Activated T-helper 1 cell treated with Interleukin-2 at 50 U/mL for 16 hours (primary cell): ENCODE measurements around the gene YIF1B.
A peak's percentile ranks its signal among the peaks of the same experiment; 100 is the strongest.
"Not testable (repeated sequence)": the region's sequence is repeated elsewhere in the genome, so short reads cannot be mapped to it uniquely, and the experiment has no call there.

Experiments
- DNase-seq: peaks from one replicate; pipeline ENCODE4 v3.0.0-alpha.2; 2020; ENCODE audit warnings: low read depth

YIF1B gene, protein sequence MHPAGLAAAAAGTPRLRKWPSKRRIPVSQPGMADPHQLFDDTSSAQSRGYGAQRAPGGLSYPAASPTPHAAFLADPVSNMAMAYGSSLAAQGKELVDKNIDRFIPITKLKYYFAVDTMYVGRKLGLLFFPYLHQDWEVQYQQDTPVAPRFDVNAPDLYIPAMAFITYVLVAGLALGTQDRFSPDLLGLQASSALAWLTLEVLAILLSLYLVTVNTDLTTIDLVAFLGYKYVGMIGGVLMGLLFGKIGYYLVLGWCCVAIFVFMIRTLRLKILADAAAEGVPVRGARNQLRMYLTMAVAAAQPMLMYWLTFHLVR

GRCh38 chr19:38315657-38316476 is at the start of gene YIF1B:
Gene YIF1B (minus strand): TSS chr19:38315947. CDS start chr19:38315917, 30 bp downstream.
- peak; percentile 92 for DNase-seq

DNA sequence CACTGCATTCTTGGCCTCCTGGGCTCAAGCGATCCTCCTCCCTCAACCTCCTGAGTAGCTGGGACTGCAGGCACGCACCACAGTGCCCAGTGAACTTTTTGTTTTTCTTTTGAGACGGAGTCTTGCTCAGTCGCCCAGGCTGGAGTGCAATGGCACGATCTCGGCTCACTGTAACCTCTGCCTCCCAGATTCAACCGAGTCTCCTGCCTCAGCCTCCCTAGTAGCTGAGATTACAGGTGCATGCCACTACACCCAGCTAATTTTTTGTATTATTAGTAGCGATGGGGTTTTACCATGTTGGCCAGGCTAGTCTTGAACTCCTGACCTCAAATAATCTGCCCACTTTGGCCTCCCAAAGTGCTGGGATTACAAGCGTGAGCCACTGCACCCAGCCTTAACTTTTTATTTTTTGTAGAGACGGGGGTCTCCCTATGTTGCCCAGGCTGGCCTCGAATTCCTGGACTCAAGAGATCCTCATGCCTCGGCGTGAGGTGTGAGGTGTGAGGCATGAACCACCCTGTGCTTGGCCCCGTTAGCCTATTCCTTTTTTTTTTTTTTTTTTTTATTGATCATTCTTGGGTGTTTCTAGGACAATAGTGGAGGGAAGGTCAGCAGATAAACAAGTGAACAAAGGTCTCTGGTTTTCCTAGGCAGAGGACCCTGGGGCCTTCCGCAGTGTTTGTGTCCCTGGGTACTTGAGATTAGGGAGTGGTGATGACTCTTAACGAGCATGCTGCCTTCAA is 47.4 kb upstream of the YIF1B start:
- not testable (repeated sequence) for DNase-seq

GRCh38 chr19:38362076-38362945 is 46.6 kb upstream of the YIF1B start:
- DNase-seq = peak; percentile 39

- DNase-seq = peak; percentile 41
Measured at GRCh38 chr19:38361633-38362075, 45.9 kb upstream of the YIF1B start.

- no peak for DNase-seq
Measured at GRCh38 chr19:38360839-38361631, 45.3 kb upstream of the YIF1B start.

DNA sequence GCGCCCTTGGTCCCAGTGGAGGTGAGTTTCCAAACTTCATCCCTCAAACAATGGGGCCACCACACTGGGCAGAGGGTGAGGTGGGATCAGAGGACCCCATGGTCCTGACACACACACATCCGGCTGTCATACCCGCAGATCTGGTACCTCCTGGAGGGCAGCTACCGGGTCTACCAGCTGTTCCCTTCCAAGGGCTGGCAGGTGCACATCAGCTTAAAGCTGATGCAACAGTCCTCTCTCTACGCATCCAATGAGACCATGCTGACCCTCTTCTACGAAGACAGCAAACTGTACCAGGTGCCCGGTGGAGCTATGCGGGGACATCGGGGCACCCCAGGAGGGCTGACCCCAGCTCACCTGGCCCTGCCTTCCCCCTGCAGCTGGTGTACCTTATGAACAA is 44.6 kb upstream of the YIF1B start:
- no peak for DNase-seq

- no peak for DNase-seq
Measured at GRCh38 chr19:38359242-38360021, 43.7 kb upstream of the YIF1B start.

DNA sequence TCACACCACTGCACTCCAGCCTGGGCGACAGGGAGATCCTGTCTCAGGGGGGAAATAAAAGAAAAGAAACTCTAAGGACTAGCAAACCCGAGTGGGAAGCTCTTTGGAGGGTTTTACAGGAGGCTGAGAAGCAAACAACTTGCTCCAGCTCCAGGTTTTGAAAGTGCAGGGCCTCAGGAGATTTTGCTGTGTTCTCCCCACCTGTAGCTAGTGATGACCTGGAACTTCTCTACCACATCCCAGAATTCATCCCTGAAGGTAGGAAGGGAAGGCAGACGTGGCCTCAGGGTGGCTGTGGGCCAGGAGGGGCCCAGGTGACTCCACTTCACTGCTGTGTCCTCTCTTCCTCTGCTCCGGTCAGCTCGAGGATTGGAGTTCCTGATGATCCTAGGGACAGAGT is 42.3 kb upstream of the YIF1B start:
- no peak for DNase-seq

- DNase-seq = no peak
Measured at GRCh38 chr19:38355728-38356725, 40.3 kb upstream of the YIF1B start.

- no peak for DNase-seq
Measured at GRCh38 chr19:38352611-38353010, 36.9 kb upstream of the YIF1B start.

GRCh38 chr19:38351865-38352395 is 36.2 kb upstream of the YIF1B start:
- DNase-seq = no peak

- DNase-seq = no peak
Measured at GRCh38 chr19:38350883-38351282, 35.1 kb upstream of the YIF1B start.

- DNase-seq = no peak
Measured at GRCh38 chr19:38346837-38347236, 31.1 kb upstream of the YIF1B start.

DNA sequence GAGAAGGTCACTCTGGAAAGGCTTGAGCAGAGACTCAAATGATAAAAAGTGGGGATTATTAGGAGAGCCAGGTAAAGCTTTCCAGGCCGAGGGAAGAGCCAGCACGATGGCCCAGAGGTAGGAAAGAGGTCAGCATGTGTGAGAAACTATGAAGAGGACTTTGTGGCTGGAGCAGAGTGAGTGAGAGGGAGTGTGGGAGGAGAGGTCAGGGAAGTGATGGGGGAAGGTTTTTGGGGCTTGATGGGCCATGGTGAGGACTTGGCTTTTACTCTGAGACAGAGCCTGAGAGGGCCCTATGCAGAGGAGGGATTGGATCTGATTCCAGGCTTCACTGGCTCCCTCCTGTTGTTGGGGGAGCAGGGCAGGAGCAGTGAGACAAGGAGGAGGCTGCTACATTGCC is 25.2 kb upstream of the YIF1B start:
- no peak for DNase-seq

GRCh38 chr19:38339011-38339410 is 23.3 kb upstream of the YIF1B start:
- not testable (repeated sequence) for DNase-seq

DNA sequence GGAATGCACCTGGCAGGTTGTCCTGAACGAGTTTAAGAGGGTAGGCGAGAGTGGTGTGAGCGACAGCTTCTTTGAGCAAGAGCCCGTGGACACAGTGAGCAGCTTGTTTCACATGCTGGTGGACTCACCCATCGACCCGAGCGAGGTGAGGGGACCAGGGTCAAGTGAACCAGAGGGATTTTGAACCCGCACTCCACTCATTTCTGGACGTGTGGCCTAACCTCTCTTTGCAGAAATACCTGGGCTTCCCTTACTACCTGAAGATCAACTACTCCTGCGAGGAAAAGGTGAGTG is 21.6 kb upstream of the YIF1B start:
- DNase-seq = no peak

- DNase-seq = peak; percentile 87
Measured at GRCh38 chr19:38336638-38337359, 21.1 kb upstream of the YIF1B start.
